H1 (cell line): ENCODE results near the gene ECE2.
A peak's percentile ranks its signal among the peaks of the same experiment; 100 is the strongest.

Source experiments
- RAD21 ChIP-seq, 2 experiments: IDR thresholded peaks in 1 of 2; conservative IDR thresholded peaks in 1 of 2; 2 replicates each; pipeline ENCODE4 v1.6.1; 2011; ENCODE audit warnings: low read depth in 2 of 2, low read length in 2 of 2, improper control_type of control experiment in 1 of 2, inconsistent platforms in 1 of 2, mild to moderate bottlenecking in 1 of 2, moderate library complexity in 1 of 2
- USF2 ChIP-seq: IDR thresholded peaks from 2 replicates; pipeline ENCODE4 v1.6.1; 2011; ENCODE audit warnings: low read length, improper control_type of control experiment

DNA sequence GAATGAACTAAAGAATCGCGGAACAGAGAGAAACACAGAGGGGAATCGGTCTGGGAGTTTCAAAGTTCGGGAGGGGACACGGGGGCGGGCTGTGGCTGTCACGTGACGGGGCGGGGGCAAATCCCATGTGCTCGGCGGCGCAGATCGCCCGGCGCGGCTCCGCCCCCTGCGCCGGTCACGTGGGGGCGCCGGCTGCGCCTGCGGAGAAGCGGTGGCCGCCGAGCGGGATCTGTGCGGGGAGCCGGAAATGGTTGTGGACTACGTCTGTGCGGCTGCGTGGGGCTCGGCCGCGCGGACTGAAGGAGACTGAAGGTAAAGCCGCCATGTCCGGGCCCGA is 38.5 kb downstream of the ECE2 start, which contains the start of gene EIF4G1:
- no peak for TF ChIP-seq RAD21 (IDR thresholded peaks at IDR 0.05 in 1 of 2, conservative IDR thresholded peaks at IDR 0.05 in 1 of 2; ENCODE audit: low read depth in 2 of 2, low read length in 2 of 2)
- peak; percentile 98 for TF ChIP-seq USF2
